Gastroesophageal sphincter (tissue), 4 donors: ENCODE measurements around the gene FAM136A. TPM values are rescaled to one million over a fixed set of nuclear protein-coding genes. Genes with fewer than 3 reads are reported as not detected.

ENCODE experiments used
- ATAC-seq: fragments of 150-250 bp; one replicate; pipeline ENCODE4 v1.9.1; 2016; ENCODE audit warnings: mild to moderate bottlenecking, moderate library complexity
- H3K27ac ChIP-seq, 4 donors: fragments of 200-600 bp; sonication (generic) in 3 of 4; 1 replicate in 3 of 4; 2 replicates in 1 of 4; pipeline ENCODE4 v1.5.1; 2016 to 2019
- H3K27me3 ChIP-seq: fragments of 200-600 bp; sonication (generic); one replicate; pipeline ENCODE4 v1.5.1; 2019
- H3K36me3 ChIP-seq, 2 donors: fragments of 200-600 bp; sonication (generic); one replicate each; pipeline ENCODE4 v1.5.1; 2019; ENCODE audit warnings: control low read depth in 1 of 2
- H3K4me1 ChIP-seq, 3 donors: fragments of 200-600 bp; sonication (generic); 1 replicate in 2 of 3; 2 replicates in 1 of 3; pipeline ENCODE4 v1.5.1; 2016 to 2019; ENCODE audit warnings: control low read depth in 2 of 3
- H3K4me3 ChIP-seq, 2 donors: fragments of 200-600 bp; sonication (generic); one replicate each; pipeline ENCODE4 v1.5.1; 2019; ENCODE audit warnings: mild to moderate bottlenecking in 1 of 2, moderate library complexity in 1 of 2
- H3K9me3 ChIP-seq, 3 donors: fragments of 200-600 bp; sonication (generic); one replicate each; pipeline ENCODE4 v1.5.1; 2017 to 2019; ENCODE audit warnings: control low read depth in 2 of 3
- CTCF ChIP-seq, 4 experiments: fragments of 200-600 bp in 2 of 4; fragments of 450-650 bp in 2 of 4; sonication (generic) in 1 of 4; IDR thresholded peaks; one replicate each; pipeline ENCODE4 v1.5.1; 2017 to 2019; ENCODE audit warnings: antibody characterized with exemption in 4 of 4, mild to moderate bottlenecking in 2 of 4, moderate library complexity in 2 of 4
- EP300 ChIP-seq: sonication (generic); formaldehyde crosslinking; IDR thresholded peaks from one replicate; pipeline ENCODE4 v1.6.1; 2017; ENCODE audit warnings: antibody characterized with exemption, mild to moderate bottlenecking
- POLR2A ChIP-seq, 2 donors: fragments of 450-650 bp; IDR thresholded peaks; one replicate each; pipeline ENCODE4 v1.6.1; 2017; ENCODE audit warnings: antibody characterized with exemption in 2 of 2, mild to moderate bottlenecking in 2 of 2, moderate library complexity in 1 of 2
- POLR2AphosphoS5 ChIP-seq: sonication (generic); formaldehyde crosslinking; IDR thresholded peaks from one replicate; pipeline ENCODE4 v1.6.1; 2017; ENCODE audit warnings: antibody characterized with exemption
- WGBS, 2 donors: methylation state at CpG; one replicate each; pipeline ENCODE4 v1.1.5; 2018; ENCODE audit warnings: low coverage in 1 of 2; 5-methylcytosine and 5-hydroxymethylcytosine counted together
- total RNA-seq, 4 donors: library from RNA; depleted of rRNA; stranded (reverse); fragments of >200 nt; gene quantifications; one replicate each; pipeline ENCODE4 v1.1.0, GENCODE V29; 2016

The FAM136A gene
- total RNA-seq, 4 donors from 2014 or later = 17.9 to 33.0 (median 27.0) TPM

GRCh38 chr2:70314640-70315039 lies 12.8 kb upstream of the FAM136A start:
- Histone ChIP-seq H3K27ac (no peak overlapping the region), H3K4me3 (no peak overlapping the region), H3K27me3 (no peaks in the 10 kb centered on the region), H3K36me3 (no peaks in the 10 kb centered on the region), H3K4me1 (no peaks in the 10 kb centered on the region), H3K9me3 (no peaks in the 10 kb centered on the region)
- WGBS, 2 donors = 25 to 60% methylated on average over 1 of the region's 1 CpG
- TF ChIP-seq EP300 (no peak), POLR2A (IDR thresholded peaks at IDR 0.05) (no peak), CTCF (IDR thresholded peaks at IDR 0.05) (no peak), POLR2AphosphoS5 (no peak)
- no peak for ATAC-seq

- no peak for ATAC-seq
- Histone ChIP-seq H3K4me3 (no peak overlapping the region), H3K27me3 (no peaks in the 10 kb centered on the region), H3K27ac (no peak overlapping the region), H3K36me3 (no peaks in the 10 kb centered on the region), H3K9me3 (no peaks in the 10 kb centered on the region), H3K4me1 (no peaks in the 10 kb centered on the region)
- 63 to 83% methylated on average over 1 of the region's 1 CpG for WGBS, 2 donors
- TF ChIP-seq CTCF (IDR thresholded peaks at IDR 0.05) = no peak
- no peak for TF ChIP-seq EP300
- no peak for TF ChIP-seq POLR2AphosphoS5
- no peak for TF ChIP-seq POLR2A (IDR thresholded peaks at IDR 0.05)
Measured at GRCh38 chr2:70312560-70312959, 10.7 kb upstream of the FAM136A start.

GRCh38 chr2:70310899-70311298 lies 9.0 kb upstream of the FAM136A start:
- H3K27me3 ChIP-seq = no peaks in the 10 kb centered on the region
- H3K36me3 ChIP-seq = no peaks in the 10 kb centered on the region
- no peak for ATAC-seq
- H3K4me3 ChIP-seq = no peak overlapping the region
- no peaks in the 10 kb centered on the region for H3K9me3 ChIP-seq
- TF ChIP-seq POLR2AphosphoS5 (no peak), CTCF (IDR thresholded peaks at IDR 0.05) (no peak), POLR2A (IDR thresholded peaks at IDR 0.05) (no peak), EP300 (no peak)
- no peaks in the 10 kb centered on the region for H3K4me1 ChIP-seq
- 64 to 83% methylated on average over 1 to 2 of the region's 3 CpGs for WGBS, 2 donors
- H3K27ac ChIP-seq = no peak overlapping the region

- no peaks in the 10 kb centered on the region for H3K9me3 ChIP-seq
- no peaks in the 10 kb centered on the region for H3K27me3 ChIP-seq
- H3K27ac ChIP-seq = no peak overlapping the region
- no CpG with 5 or more reads among the region's 3 CpGs for WGBS, 2 donors
- no peak for ATAC-seq
- H3K36me3 ChIP-seq = no peaks in the 10 kb centered on the region
- H3K4me1 ChIP-seq = peaks cover 0 to 17% (median 7%) of the 10 kb centered on the region in 3 donors
- H3K4me3 ChIP-seq = no peak overlapping the region
- TF ChIP-seq CTCF (IDR thresholded peaks at IDR 0.05) (no peak), EP300 (no peak), POLR2AphosphoS5 (no peak), POLR2A (IDR thresholded peaks at IDR 0.05) (no peak)
Measured at GRCh38 chr2:70305531-70305930, 3.7 kb upstream of the FAM136A start.

- Histone ChIP-seq H3K9me3 (no peaks in the 10 kb centered on the region), H3K27ac (no peak overlapping the region), H3K36me3 (peaks cover 0 to 10% of the 10 kb centered on the region in 2 donors), H3K27me3 (no peaks in the 10 kb centered on the region), H3K4me1 (peaks cover 0 to 17% (median 7%) of the 10 kb centered on the region in 3 donors), H3K4me3 (no peak overlapping the region)
- ATAC-seq = no peak
- 72 to 88% methylated on average over 2 of the region's 4 CpGs for WGBS, 2 donors
- TF ChIP-seq POLR2A (IDR thresholded peaks at IDR 0.05) (no peak), CTCF (IDR thresholded peaks at IDR 0.05) (no peak), EP300 (no peak), POLR2AphosphoS5 (no peak)
Measured at GRCh38 chr2:70304498-70304897, 2.6 kb upstream of the FAM136A start.
